ENCODE data around the gene SRRT.

SRRT gene

DNA sequence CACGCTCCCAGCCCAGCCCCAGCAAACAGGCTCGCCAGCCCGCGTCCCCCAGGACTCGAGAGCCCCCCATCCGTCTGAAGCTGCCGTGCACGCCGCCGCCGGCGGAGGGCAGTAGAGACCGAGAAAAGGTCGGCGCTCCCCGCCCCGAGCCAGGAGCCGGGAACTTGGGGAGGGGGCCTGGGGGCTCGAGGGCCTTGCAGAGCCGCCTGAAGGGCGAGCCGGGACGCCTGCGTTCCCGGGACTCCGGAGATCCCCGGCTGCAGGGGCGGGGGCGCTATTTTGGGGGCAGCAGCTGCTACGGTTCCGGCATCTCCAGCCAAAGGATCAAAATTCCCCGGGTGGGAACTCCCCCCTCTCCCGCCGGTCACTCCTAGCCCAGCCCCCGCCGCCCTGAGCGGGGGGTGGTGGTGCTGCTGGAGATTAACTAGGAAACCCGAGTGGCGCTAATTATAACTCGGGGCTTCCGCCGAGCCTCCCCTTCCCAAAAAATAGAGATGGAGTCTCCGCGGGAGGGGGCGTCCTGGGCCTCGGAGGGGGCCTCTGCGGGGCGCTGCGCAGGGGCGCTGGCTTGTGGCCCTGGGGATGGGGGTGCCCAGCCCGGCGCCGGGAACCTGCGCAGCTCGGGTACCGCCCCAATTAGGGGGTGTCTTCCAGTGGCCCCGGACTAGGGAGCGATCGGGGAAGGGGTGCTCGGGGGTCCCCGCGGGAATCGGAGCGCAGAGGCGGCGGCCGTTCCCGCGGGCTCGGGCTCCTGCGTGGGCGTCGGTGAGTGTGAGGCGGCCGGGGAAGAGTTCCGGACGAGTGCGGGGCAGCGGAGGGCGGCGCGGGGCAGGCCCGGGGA is 20.2 kb downstream of the SRRT start:
- peak overlapping the region; percentile 42 for H3K4me3 ChIP-seq (ENCODE audit: low read depth, low read length)
- TF ChIP-seq ZSCAN30 (tag by site-specific recombination; IDR thresholded peaks at IDR 0.05) (0 out of 2 replicates have a peak, but pooled peaks have one; percentile 67), KLF16 (tag by site-specific recombination; IDR thresholded peaks at IDR 0.05) (peak; percentile 7; the same call in 1 of the 2 replicates), SP2 (tag by site-specific recombination; IDR thresholded peaks at IDR 0.05) (peak; percentile 40; the same call in 1 of the 2 replicates), ZBTB48 (tag by site-specific recombination; IDR thresholded peaks at IDR 0.05) (peak; percentile 29; the same call in 1 of the 2 replicates), CTCF (tag by site-specific recombination; IDR thresholded peaks at IDR 0.05) (peak; percentile 78), KLF9 (tag by site-specific recombination; IDR thresholded peaks at IDR 0.05; ENCODE audit: low read depth) (peak; percentile 8), ZNF248 (tag by site-specific recombination; IDR thresholded peaks at IDR 0.05) (no peak), ZNF341 (tag by site-specific recombination; IDR thresholded peaks at IDR 0.05; ENCODE audit: low read depth) (peak; percentile 68), ZXDB (tag by site-specific recombination; IDR thresholded peaks at IDR 0.05) (peak; percentile 78), ZBTB26 (tag by site-specific recombination; optimal IDR thresholded peaks at IDR 0.05) (peak; percentile 36), ZIC2 (tag by site-specific recombination; IDR thresholded peaks at IDR 0.05) (peak; percentile 83), ZFHX2 (tag by site-specific recombination; conservative IDR thresholded peaks at IDR 0.05) (peak; percentile 87), ZNF785 (tag by site-specific recombination; IDR thresholded peaks at IDR 0.05) (0 out of 2 replicates have a peak, but pooled peaks have one; percentile 27), OSR2 (tag by site-specific recombination; IDR thresholded peaks at IDR 0.05) (no peak), EGR2 (tag by site-specific recombination; IDR thresholded peaks at IDR 0.05; ENCODE audit: low read depth) (peak; percentile 50), ZBTB10 (tag by site-specific recombination; IDR thresholded peaks at IDR 0.05) (peak; percentile 96), ZEB2 (tag by site-specific recombination; IDR thresholded peaks at IDR 0.05) (peak; percentile 71; the same call in 1 of the 2 replicates), KLF8 (tag by site-specific recombination; IDR thresholded peaks at IDR 0.05) (peak; percentile 81), ZNF140 (tag by site-specific recombination; IDR thresholded peaks at IDR 0.05) (no peak), ZNF654 (tag by site-specific recombination; IDR thresholded peaks at IDR 0.05; ENCODE audit: low read depth) (peak; percentile 56), BCL11B (tag by site-specific recombination; IDR thresholded peaks at IDR 0.05; ENCODE audit: low read depth) (0 out of 2 replicates have a peak, but pooled peaks have one; percentile 16), YY1 (tag by site-specific recombination; IDR thresholded peaks at IDR 0.05) (no peak), GLIS2 (tag by site-specific recombination; IDR thresholded peaks at IDR 0.05) (peak; percentile 95), ZNF302 (tag by site-specific recombination; IDR thresholded peaks at IDR 0.05; ENCODE audit: low read depth) (no peak)
- TF ChIP-seq, protein P1, sequence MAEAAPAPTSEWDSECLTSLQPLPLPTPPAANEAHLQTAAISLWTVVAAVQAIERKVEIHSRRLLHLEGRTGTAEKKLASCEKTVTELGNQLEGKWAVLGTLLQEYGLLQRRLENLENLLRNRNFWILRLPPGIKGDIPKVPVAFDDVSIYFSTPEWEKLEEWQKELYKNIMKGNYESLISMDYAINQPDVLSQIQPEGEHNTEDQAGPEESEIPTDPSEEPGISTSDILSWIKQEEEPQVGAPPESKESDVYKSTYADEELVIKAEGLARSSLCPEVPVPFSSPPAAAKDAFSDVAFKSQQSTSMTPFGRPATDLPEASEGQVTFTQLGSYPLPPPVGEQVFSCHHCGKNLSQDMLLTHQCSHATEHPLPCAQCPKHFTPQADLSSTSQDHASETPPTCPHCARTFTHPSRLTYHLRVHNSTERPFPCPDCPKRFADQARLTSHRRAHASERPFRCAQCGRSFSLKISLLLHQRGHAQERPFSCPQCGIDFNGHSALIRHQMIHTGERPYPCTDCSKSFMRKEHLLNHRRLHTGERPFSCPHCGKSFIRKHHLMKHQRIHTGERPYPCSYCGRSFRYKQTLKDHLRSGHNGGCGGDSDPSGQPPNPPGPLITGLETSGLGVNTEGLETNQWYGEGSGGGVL (tag by site-specific recombination; IDR thresholded peaks at IDR 0.05), result peak; percentile 81
- TF ChIP-seq, protein P2, sequence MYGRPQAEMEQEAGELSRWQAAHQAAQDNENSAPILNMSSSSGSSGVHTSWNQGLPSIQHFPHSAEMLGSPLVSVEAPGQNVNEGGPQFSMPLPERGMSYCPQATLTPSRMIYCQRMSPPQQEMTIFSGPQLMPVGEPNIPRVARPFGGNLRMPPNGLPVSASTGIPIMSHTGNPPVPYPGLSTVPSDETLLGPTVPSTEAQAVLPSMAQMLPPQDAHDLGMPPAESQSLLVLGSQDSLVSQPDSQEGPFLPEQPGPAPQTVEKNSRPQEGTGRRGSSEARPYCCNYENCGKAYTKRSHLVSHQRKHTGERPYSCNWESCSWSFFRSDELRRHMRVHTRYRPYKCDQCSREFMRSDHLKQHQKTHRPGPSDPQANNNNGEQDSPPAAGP (tag by site-specific recombination; IDR thresholded peaks at IDR 0.05), result peak; percentile 50; the same call in 1 of the 2 replicates
- TF ChIP-seq, protein P3, sequence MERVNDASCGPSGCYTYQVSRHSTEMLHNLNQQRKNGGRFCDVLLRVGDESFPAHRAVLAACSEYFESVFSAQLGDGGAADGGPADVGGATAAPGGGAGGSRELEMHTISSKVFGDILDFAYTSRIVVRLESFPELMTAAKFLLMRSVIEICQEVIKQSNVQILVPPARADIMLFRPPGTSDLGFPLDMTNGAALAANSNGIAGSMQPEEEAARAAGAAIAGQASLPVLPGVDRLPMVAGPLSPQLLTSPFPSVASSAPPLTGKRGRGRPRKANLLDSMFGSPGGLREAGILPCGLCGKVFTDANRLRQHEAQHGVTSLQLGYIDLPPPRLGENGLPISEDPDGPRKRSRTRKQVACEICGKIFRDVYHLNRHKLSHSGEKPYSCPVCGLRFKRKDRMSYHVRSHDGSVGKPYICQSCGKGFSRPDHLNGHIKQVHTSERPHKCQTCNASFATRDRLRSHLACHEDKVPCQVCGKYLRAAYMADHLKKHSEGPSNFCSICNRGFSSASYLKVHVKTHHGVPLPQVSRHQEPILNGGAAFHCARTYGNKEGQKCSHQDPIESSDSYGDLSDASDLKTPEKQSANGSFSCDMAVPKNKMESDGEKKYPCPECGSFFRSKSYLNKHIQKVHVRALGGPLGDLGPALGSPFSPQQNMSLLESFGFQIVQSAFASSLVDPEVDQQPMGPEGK (tag by site-specific recombination; IDR thresholded peaks at IDR 0.05), result peak; percentile 98

More for the DNA sequence above, 20.2 kb downstream of the SRRT start:
- no peaks in the 10 kb centered on the region for H3K36me3 ChIP-seq (ENCODE audit: control insufficient read depth in 2 of 2, insufficient read depth in 1 of 2, low read length in 2 of 2)
- ChIA-PET CTCF (interaction anchor here (0.6 to 3.0 kb wide), 14 partner anchors 17 to 388 kb away, joined by 3 to 14 read pairs (median 4); no protein-coding TSS in a partner anchor), POLR2A (interaction anchor here (0.6 kb wide), 1 partner anchor 354 kb away, joined by 4 read pairs; no protein-coding TSS in a partner anchor)
- no peaks in the 10 kb centered on the region; the same call in 1 of the 2 replicates for H3K4me1 ChIP-seq (ENCODE audit: control insufficient read depth, insufficient read depth, low read length)
- H3K27ac ChIP-seq (ENCODE audit: extremely low read depth, low read depth, low read length), result no peak overlapping the region
- H3K9me3 ChIP-seq (ENCODE audit: control insufficient read depth, insufficient read depth, low read depth, low read length), result no peaks in the 10 kb centered on the region

All from HEK293 (cell line).